Endothelial cell of umbilical vein (primary cell): ENCODE results near the gene ZNF420. TPM values are rescaled to one million over a fixed set of nuclear protein-coding genes. Genes with fewer than 3 reads are reported as not detected.
A peak's percentile ranks its signal among the peaks of the same experiment; 100 is the strongest.

Experiments
- Bru-seq: library from RNA; stranded (reverse); fragments of 400-500 nt; gene quantifications from one replicate; lab custom pipeline; 2021; lab: Mats Ljungman, UMichigan
- BruChase-seq, 2 experiments: library from RNA; stranded (reverse); fragments of 400-500 nt; gene quantifications; one replicate each; lab custom pipeline; 2021; lab: Mats Ljungman, UMichigan
- BruUV-seq: library from RNA; stranded (reverse); fragments of 400-500 nt; replicated peaks from 2 replicates; lab custom pipeline; 2021; lab: Mats Ljungman, UMichigan
- CTCF ChIA-PET: fragments of 300-600, 350-600 bp; sonication (Branson Sonifier 250); formaldehyde crosslinking; loops from one replicate; lab custom pipeline; 2021; ENCODE audit warnings: antibody characterized with exemption, inconsistent platforms; lab: Charles Lee
- POLR2A ChIA-PET: fragments of 300-600, 350-600 bp; sonication (Branson Sonifier 250); formaldehyde crosslinking; loops from one replicate; lab custom pipeline; 2021; ENCODE audit warnings: antibody characterized with exemption, inconsistent platforms; lab: Charles Lee
- DNase-seq: peaks from one replicate; pipeline ENCODE4 v3.0.0-alpha.2; 2011; ENCODE audit warnings: low read depth, low spot score
- FAIRE-seq: peaks from 2 replicates; lab custom pipeline; 2011; peaks lifted over from hg19 to GRCh38; lab: Jason Lieb, UNC
- H2AFZ ChIP-seq: 2 replicates; pipeline ENCODE4 v1.6.0; 2012; ENCODE audit warnings: low read depth, low read length, control low read depth, inconsistent platforms
- H3K27ac ChIP-seq: 2 replicates; pipeline ENCODE4 v1.5.1; 2011; ENCODE audit warnings: low read depth, mild to moderate bottlenecking, control low read depth, low read length, moderate library complexity; ENCODE audit not compliant: insufficient read depth
- H3K27me3 ChIP-seq, 2 experiments: 2 replicates each; pipeline versions ENCODE4 v1.6.0 to v1.6.1; 2011; ENCODE audit warnings: low read length in 2 of 2, mixed read lengths in 1 of 2; ENCODE audit not compliant: control insufficient read depth in 2 of 2, insufficient read depth in 2 of 2
- H3K36me3 ChIP-seq, 2 experiments: 2 replicates in 1 of 2; 3 replicates in 1 of 2; pipeline ENCODE4 v1.5.1; 2011; ENCODE audit warnings: low read length in 2 of 2, mild to moderate bottlenecking in 1 of 2, moderate library complexity in 1 of 2; ENCODE audit not compliant: control insufficient read depth in 2 of 2, insufficient read depth in 2 of 2; ENCODE audit errors: extremely low read depth in 1 of 2
- H3K4me1 ChIP-seq: 3 replicates; pipeline ENCODE4 v1.5.1; 2011; ENCODE audit warnings: mild to moderate bottlenecking, low read length; ENCODE audit not compliant: control insufficient read depth, insufficient read depth; ENCODE audit errors: extremely low read depth
- H3K4me2 ChIP-seq: 2 replicates; pipeline ENCODE4 v1.6.1; 2011; ENCODE audit warnings: low read length, control low read depth, mixed read lengths; ENCODE audit not compliant: insufficient read depth
- H3K4me3 ChIP-seq, 3 experiments: fragments of 200-600 bp in 1 of 3; sonication (generic), shearing (Covaris generic) in 1 of 3; replicated peaks in 1 of 3; 2 replicates each; pipeline ENCODE4 v1.5.1; 2011 to 2016; ENCODE audit warnings: control low read depth in 3 of 3, low read length in 3 of 3, mild to moderate bottlenecking in 2 of 3, inconsistent platforms in 1 of 3, low read depth in 1 of 3, moderate library complexity in 1 of 3; ENCODE audit not compliant: insufficient read depth in 1 of 3
- H3K79me2 ChIP-seq: 2 replicates; pipeline ENCODE4 v1.6.0; 2012; ENCODE audit warnings: low read length, inconsistent platforms; ENCODE audit not compliant: control insufficient read depth, insufficient read depth
- H3K9ac ChIP-seq: replicated peaks from 2 replicates; pipeline ENCODE3; 2011; ENCODE audit warnings: low read length, control low read depth; ENCODE audit not compliant: insufficient read depth; ENCODE audit errors: extremely low read depth
- H3K9me1 ChIP-seq: replicated peaks from 3 replicates; pipeline ENCODE4 v1.6.0; 2011; ENCODE audit warnings: mild to moderate bottlenecking, low read length; ENCODE audit not compliant: control insufficient read depth, insufficient read depth; ENCODE audit errors: extremely low read depth
- H3K9me3 ChIP-seq: replicated peaks from 2 replicates; pipeline ENCODE4 v1.5.1; 2012; ENCODE audit warnings: low read length, inconsistent platforms; ENCODE audit not compliant: control insufficient read depth, insufficient read depth
- H4K20me1 ChIP-seq: replicated peaks from 2 replicates; pipeline ENCODE3; 2011; ENCODE audit warnings: mild to moderate bottlenecking, low read length; ENCODE audit not compliant: control insufficient read depth, insufficient read depth; ENCODE audit errors: extremely low read depth
- GATA2 ChIP-seq: IDR thresholded peaks from 2 replicates; pipeline ENCODE4 v1.7.0; 2011; ENCODE audit warnings: low read depth, mild to moderate bottlenecking, moderate library complexity, mixed read lengths, low read length; ENCODE audit not compliant: insufficient read length, insufficient read depth
- MAX ChIP-seq: IDR thresholded peaks from 2 replicates; pipeline ENCODE4 v1.6.1; 2011; ENCODE audit not compliant: insufficient read depth, insufficient read length
- POLR2A ChIP-seq: IDR thresholded peaks from 2 replicates; pipeline ENCODE4 v1.6.1; 2012; ENCODE audit warnings: low read depth, mild to moderate bottlenecking, control low read depth, low read length
- POLR2AphosphoS5 ChIP-seq: IDR thresholded peaks from 2 replicates; pipeline ENCODE4 v1.6.1; 2012; ENCODE audit warnings: low read depth, mild to moderate bottlenecking, control low read depth, low read length, moderate library complexity; ENCODE audit not compliant: insufficient read depth
- dilution Hi-C: fragments of 300-500 bp; cut with MboI; formaldehyde crosslinking; loops from one replicate; pipeline ENCODE4 v1.15.0; 2019; ENCODE audit warnings: low sequenced_read_pairs; ENCODE audit not compliant: extremely low pct_ligation_motif_present
- intact Hi-C: fragments of 100-400 bp; cut with micrococcal nuclease; formaldehyde crosslinking; loops from one replicate; pipeline ENCODE4 v1.10.0; 2022
- long read RNA-seq: library from polyadenylated mRNA; stranded (forward); transcript quantifications from one replicate; pipeline ENCODE4 v2.0.0, GENCODE V29; 2021
- polyA minus RNA-seq, 3 experiments: library from RNA; depleted of rRNA, polyadenylated mRNA; stranded (reverse); fragments of >200 nt; gene quantifications; 1 replicate in 1 of 3; 2 replicates in 2 of 3; pipeline ENCODE4 v1.2.3, GENCODE V29; 2011
- polyA plus RNA-seq, 4 experiments: library from polyadenylated mRNA; depleted of rRNA in 3 of 4; stranded (reverse) in 3 of 4; unstranded in 1 of 4; fragments of >200 nt; gene quantifications; 2 replicates each; pipeline versions ENCODE4 v1.2.1 to v1.2.3, GENCODE V29; 2011 to 2012; ENCODE audit warnings: missing spikeins in 1 of 4
- total RNA-seq: library from RNA; stranded (reverse); gene quantifications from 2 replicates; pipeline ENCODE4 v1.2.3, GENCODE V29; 2021

The ZNF420 gene
- total RNA-seq (4.2 and 5.3 TPM in 2 replicates), polyA plus RNA-seq (0.57 and 1.3 TPM in 2 replicates), polyA minus RNA-seq (3.4 and 4.5 TPM in 2 replicates), Bru-seq, nascent RNA (percentile 60 among the genes with signal in this experiment), BruChase-seq, experiment 1, labeled RNA remaining after a 6-hour chase (percentile 50 among the genes with signal in this experiment), BruChase-seq, experiment 2, labeled RNA remaining after a 2-hour chase (percentile 52 among the genes with signal in this experiment)
- polyA plus RNA-seq (2011; cell fraction: cytosol; rRNA removed), result 2.0 and 2.8 TPM in 2 replicates
- polyA plus RNA-seq (2011; cell fraction: nucleus; rRNA removed), result 3.9 and 4.0 TPM in 2 replicates
- polyA plus RNA-seq (2012), result 3.2 and 4.2 TPM in 2 replicates
- 5.3 TPM for polyA minus RNA-seq (2011; cell fraction: cytosol; rRNA and poly(A)+ RNA removed)
- 3.7 and 4.9 TPM in 2 replicates for polyA minus RNA-seq (2011; cell fraction: nucleus; rRNA and poly(A)+ RNA removed)
- long read RNA-seq, transcript ZNF420-202 (5 exons, 3,535 nt), result major isoform, 8 of 14 reads
- long read RNA-seq, partial matches to known transcripts, result 1 of 14 reads
- long read RNA-seq, other reads (novel, unspliced or antisense), result 4 of 14 reads

GRCh38 chr19:37077934-37078716 lies at the start of gene ZNF420:
TSS of gene ZNF420 (plus strand) at chr19:37078433. CDS start at chr19:37089119, 10,686 bp downstream.
- peak within 1 kb of the TSS; percentile 28 for H3K27ac ChIP-seq
- TF ChIP-seq MAX (peak; percentile 30), GATA2 (no peak), POLR2A (peak; percentile 64), POLR2AphosphoS5 (peak; percentile 54)
- H3K9ac ChIP-seq, result peak within 1 kb of the TSS; percentile 72
- H3K9me3 ChIP-seq, result no peaks in the 10 kb centered on the region
- H3K4me2 ChIP-seq, result peak within 1 kb of the TSS; percentile 98
- POLR2A ChIA-PET, result no interaction called here
- intact Hi-C loops, result loop anchor here (1.0 to 10.0 kb wide), 5 partner anchors 94 to 553 kb away; partner anchors contain the start of genes ZNF260, ZNF345, ZNF383 and ZNF585A
- peak; percentile 92 for FAIRE-seq
- H3K4me1 ChIP-seq, result peaks cover 9% of the 10 kb centered on the region
- H2AFZ ChIP-seq, result peak within 1 kb of the TSS; percentile 98
- no peaks in the 10 kb centered on the region for H3K9me1 ChIP-seq
- DNase-seq, result peak; percentile 94
- BruUV-seq, result no TSS peak
- H3K79me2 ChIP-seq, result peaks cover 8% of the 10 kb centered on the region
- H4K20me1 ChIP-seq, result no peaks in the 10 kb centered on the region
- peak within 1 kb of the TSS; percentile 66 to 80 (median 77) for H3K4me3 ChIP-seq
- H3K36me3 ChIP-seq, result no peaks in the 10 kb centered on the region
- CTCF ChIA-PET, result interaction anchor here (0.6 to 1.5 kb wide), 4 partner anchors 25 to 474 kb away, joined by 3 read pairs; no protein-coding TSS in a partner anchor
- dilution Hi-C loops, result no loop called here
- H3K27me3 ChIP-seq, result no peaks in the 10 kb centered on the region
